Natural killer cell (primary cell): ENCODE measurements around the gene BCL7B. TPM values are rescaled to one million over a fixed set of nuclear protein-coding genes. Genes with fewer than 3 reads are reported as not detected.
A peak's percentile ranks its signal among the peaks of the same experiment; 100 is the strongest.

ENCODE experiments used
- ATAC-seq, 3 donors: fragments of 150-1000 bp in 2 of 3; fragments of 200-7000 bp in 1 of 3; cut with Tn5 transposase; 1 replicate in 1 of 3; 2 replicates in 2 of 3; pipeline ENCODE4 v1.10.0; 2021; ENCODE audit warnings: mild to moderate bottlenecking in 2 of 3, moderate library complexity in 2 of 3
- DNase-seq, 2 donors: peaks; one replicate each; pipeline versions ENCODE4 v3.0.0 to v3.0.0-alpha.2; 2013 to 2021; ENCODE audit warnings: mixed read lengths in 1 of 2
- H3K27ac ChIP-seq: one replicate; pipeline ENCODE4 v1.5.1; 2013; ENCODE audit warnings: mild to moderate bottlenecking, low read length
- H3K27me3 ChIP-seq: one replicate; pipeline ENCODE4 v1.6.1; 2013; ENCODE audit warnings: low read length; ENCODE audit not compliant: control insufficient read depth, insufficient read depth
- H3K36me3 ChIP-seq: one replicate; pipeline ENCODE4 v1.6.1; 2013; ENCODE audit warnings: low read length; ENCODE audit not compliant: control insufficient read depth, insufficient read depth
- H3K4me1 ChIP-seq: one replicate; pipeline ENCODE4 v1.6.1; 2013; ENCODE audit warnings: low read length; ENCODE audit not compliant: control insufficient read depth, insufficient read depth
- H3K4me3 ChIP-seq: one replicate; pipeline ENCODE4 v1.5.1; 2013; ENCODE audit warnings: low read length
- H3K9me3 ChIP-seq: one replicate; pipeline ENCODE4 v1.6.1; 2013; ENCODE audit warnings: low read length; ENCODE audit not compliant: control insufficient read depth, insufficient read depth
- H3K27ac Mint-ChIP-seq, 2 donors: one replicate each; pipeline ENCODE4 v1.8.0; 2022; ENCODE audit warnings: mild to moderate bottlenecking in 2 of 2, mixed read lengths in 2 of 2, moderate library complexity in 1 of 2
- H3K27me3 Mint-ChIP-seq, 2 donors: one replicate each; pipeline ENCODE4 v1.8.0; 2022; ENCODE audit warnings: low read depth in 2 of 2, mixed read lengths in 2 of 2
- H3K36me3 Mint-ChIP-seq: one replicate; pipeline ENCODE4 v1.8.0; 2022; ENCODE audit warnings: mixed read lengths
- H3K4me1 Mint-ChIP-seq, 2 donors: one replicate each; pipeline ENCODE4 v1.8.0; 2022; ENCODE audit warnings: mixed read lengths in 2 of 2
- H3K4me3 Mint-ChIP-seq: one replicate; pipeline ENCODE4 v1.8.0; 2022; ENCODE audit warnings: mild to moderate bottlenecking, moderate library complexity, mixed read lengths
- H3K9me3 Mint-ChIP-seq, 2 donors: one replicate each; pipeline ENCODE4 v1.8.0; 2022; ENCODE audit warnings: mixed read lengths in 2 of 2
- WGBS: methylation state at CpG from one replicate; pipeline ENCODE4 v1.1.7; 2013; ENCODE audit warnings: missing lambda C conversion rate; ENCODE audit not compliant: insufficient coverage; 5-methylcytosine and 5-hydroxymethylcytosine counted together
- intact Hi-C: fragments of 100-400 bp; cut with micrococcal nuclease; formaldehyde crosslinking; loops from one replicate; pipeline ENCODE4 v1.14.2; 2022
- total RNA-seq, 4 donors: library from RNA; stranded (reverse); fragments of 120-200 nt in 1 of 4; gene quantifications; one replicate each; pipeline versions ENCODE4 v1.2.3 to v1.2.4, GENCODE V29; 2013 to 2022
- TF ChIP-seq, protein P1 (sequence below): fragments of 200-600 bp; IDR thresholded peaks from one replicate; pipeline ENCODE4 v1.8.0; 2022; ENCODE audit warnings: antibody characterized with exemption

The BCL7B gene
- total RNA-seq, result 100 to 1,000 TPM; 109 to 131 (median 120) TPM
- 19.9 TPM for total RNA-seq (2013)

DNA sequence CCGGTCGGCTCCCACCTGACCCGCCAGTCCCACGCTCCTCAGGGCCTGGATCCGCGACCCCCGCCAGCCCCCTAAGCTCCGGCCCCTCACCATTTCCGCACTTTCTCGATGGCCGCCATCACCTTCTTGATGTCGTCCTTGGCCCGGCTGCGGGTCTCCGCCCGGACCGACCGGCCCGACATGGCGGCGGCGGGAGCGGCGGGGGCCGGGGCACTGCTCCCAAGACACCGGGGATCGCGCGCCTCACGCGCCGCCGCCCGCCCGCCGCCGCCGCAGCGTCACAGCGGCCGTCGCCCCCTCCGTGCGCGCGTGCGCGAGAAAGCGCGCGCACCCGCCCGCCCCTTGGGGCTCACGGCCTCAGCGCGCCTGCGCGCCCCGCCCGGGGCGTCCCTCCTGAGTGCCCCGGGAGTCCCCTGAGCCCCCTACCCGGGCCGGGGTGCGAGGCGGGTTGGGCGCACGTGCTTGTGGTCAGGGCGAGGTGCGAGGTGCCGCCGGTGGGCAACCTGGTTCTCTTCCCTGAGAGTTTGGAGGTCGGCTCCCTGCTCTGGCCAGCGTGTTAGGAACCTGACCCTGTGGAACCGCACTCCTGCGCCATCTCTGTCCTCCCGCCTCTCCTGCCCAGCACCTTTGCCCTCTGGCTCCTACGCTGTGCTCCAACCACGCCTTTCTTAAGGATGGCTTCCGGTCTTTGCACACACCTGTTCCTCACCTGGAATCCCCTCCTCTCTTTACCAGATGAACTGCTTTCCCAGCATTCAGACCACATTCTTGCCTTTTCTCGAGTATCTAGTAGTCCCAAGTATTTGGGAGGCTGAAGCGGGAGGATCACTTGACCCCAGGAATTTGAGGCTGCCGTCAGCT lies at the start of gene BCL7B:
BCL7B (minus strand) TSS at position 294 of the 861 bp plus-strand sequence; CDS start at position 182, 112 bp downstream.
- H3K9me3 ChIP-seq, result no peaks in the 10 kb centered on the region
- peak within 1 kb of the TSS; percentile 99 for H3K27ac ChIP-seq
- no peaks in the 10 kb centered on the region for H3K27me3 ChIP-seq
- Mint-ChIP-seq H3K36me3 (no peaks in the 10 kb centered on the region), H3K4me1 (peaks cover 31 to 38% of the 10 kb centered on the region in 2 donors), H3K27me3 (peaks cover 0 to 3% of the 10 kb centered on the region in 2 donors), H3K4me3 (peak within 1 kb of the TSS; percentile 93), H3K9me3 (no peaks in the 10 kb centered on the region), H3K27ac (peak within 1 kb of the TSS; percentile 94 to 96)
- H3K4me1 ChIP-seq, result peaks cover 26% of the 10 kb centered on the region
- WGBS, result 5% methylated on average over 83 of the region's 83 CpGs
- intact Hi-C loops, result loop anchor here (1.0 kb wide), 2 partner anchors 21 to 35 kb away; partner anchors contain the start of genes BAZ1B and TBL2
- TF ChIP-seq, protein P1, sequence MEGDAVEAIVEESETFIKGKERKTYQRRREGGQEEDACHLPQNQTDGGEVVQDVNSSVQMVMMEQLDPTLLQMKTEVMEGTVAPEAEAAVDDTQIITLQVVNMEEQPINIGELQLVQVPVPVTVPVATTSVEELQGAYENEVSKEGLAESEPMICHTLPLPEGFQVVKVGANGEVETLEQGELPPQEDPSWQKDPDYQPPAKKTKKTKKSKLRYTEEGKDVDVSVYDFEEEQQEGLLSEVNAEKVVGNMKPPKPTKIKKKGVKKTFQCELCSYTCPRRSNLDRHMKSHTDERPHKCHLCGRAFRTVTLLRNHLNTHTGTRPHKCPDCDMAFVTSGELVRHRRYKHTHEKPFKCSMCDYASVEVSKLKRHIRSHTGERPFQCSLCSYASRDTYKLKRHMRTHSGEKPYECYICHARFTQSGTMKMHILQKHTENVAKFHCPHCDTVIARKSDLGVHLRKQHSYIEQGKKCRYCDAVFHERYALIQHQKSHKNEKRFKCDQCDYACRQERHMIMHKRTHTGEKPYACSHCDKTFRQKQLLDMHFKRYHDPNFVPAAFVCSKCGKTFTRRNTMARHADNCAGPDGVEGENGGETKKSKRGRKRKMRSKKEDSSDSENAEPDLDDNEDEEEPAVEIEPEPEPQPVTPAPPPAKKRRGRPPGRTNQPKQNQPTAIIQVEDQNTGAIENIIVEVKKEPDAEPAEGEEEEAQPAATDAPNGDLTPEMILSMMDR, result no peak
- DNase-seq, result peak; percentile 84 to 93
- peak; percentile 65 to 80 (median 71) for ATAC-seq
- H3K36me3 ChIP-seq, result no peaks in the 10 kb centered on the region
- peak within 1 kb of the TSS; percentile 74 for H3K4me3 ChIP-seq

DNA sequence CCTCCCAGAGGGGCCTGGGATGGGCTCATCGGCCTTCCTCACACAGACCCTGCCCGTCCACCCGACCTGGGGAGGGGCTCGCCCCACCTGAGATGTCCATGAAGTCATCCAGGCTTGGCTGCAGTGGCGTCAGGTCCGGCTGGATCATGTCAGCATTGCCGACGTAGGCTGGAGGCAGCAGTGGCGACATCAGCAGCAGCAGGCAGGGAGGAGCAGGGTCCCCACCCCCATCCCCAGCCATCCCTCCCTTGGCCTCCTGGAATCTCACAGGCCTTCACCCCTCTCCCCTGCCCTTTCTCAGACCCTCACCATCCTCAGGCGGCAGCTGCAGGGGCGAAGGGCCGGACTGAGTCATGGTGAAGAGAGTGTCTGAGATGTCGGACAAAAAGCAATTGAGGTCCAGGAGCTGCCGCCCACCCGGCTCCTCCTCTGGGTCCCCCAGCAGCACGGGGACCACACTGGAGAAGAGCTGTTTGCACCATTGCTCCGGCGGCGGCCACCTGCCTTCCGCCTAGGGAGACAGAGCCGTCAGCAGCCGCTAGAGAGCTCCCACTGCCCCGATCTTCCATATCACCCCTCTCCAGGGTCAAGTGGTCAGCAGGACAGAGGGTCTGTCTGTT lies 48.2 kb upstream of the BCL7B start:
- Mint-ChIP-seq H3K4me1 (no peaks in the 10 kb centered on the region), H3K27ac (no peak overlapping the region), H3K4me3 (no peak overlapping the region), H3K36me3 (no peaks in the 10 kb centered on the region), H3K9me3 (no peaks in the 10 kb centered on the region), H3K27me3 (peaks cover 9 to 27% of the 10 kb centered on the region in 2 donors)
- 79% methylated on average over 23 of the region's 23 CpGs for WGBS
- no peak for DNase-seq
- TF ChIP-seq, protein P1, result no peak
- Histone ChIP-seq H3K27ac (no peak overlapping the region), H3K4me1 (peaks cover 7% of the 10 kb centered on the region), H3K9me3 (no peaks in the 10 kb centered on the region), H3K27me3 (peaks cover 14% of the 10 kb centered on the region), H3K4me3 (no peak overlapping the region), H3K36me3 (no peaks in the 10 kb centered on the region)
- ATAC-seq, result no peak
- intact Hi-C loops, result loop anchor here (2.0 to 5.0 kb wide), 2 partner anchors 62 to 129 kb away; partner anchors contain the start of gene VPS37D

GRCh38 chr7:73602721-73603651 lies 45.5 kb upstream of the BCL7B start:
- Histone ChIP-seq H3K27me3 (peaks cover 14% of the 10 kb centered on the region), H3K9me3 (no peaks in the 10 kb centered on the region), H3K27ac (no peak overlapping the region), H3K36me3 (no peaks in the 10 kb centered on the region), H3K4me1 (peaks cover 7% of the 10 kb centered on the region), H3K4me3 (no peak overlapping the region)
- no peaks in the 10 kb centered on the region for H3K36me3 Mint-ChIP-seq
- H3K4me3 Mint-ChIP-seq, result no peak overlapping the region
- no peak for ATAC-seq
- DNase-seq, result no peak
- no peaks in the 10 kb centered on the region for H3K9me3 Mint-ChIP-seq
- TF ChIP-seq, protein P1, result no peak
- H3K4me1 Mint-ChIP-seq, result no peaks in the 10 kb centered on the region
- intact Hi-C loops, result no loop called here
- peaks cover 0 to 28% of the 10 kb centered on the region in 2 donors for H3K27me3 Mint-ChIP-seq
- WGBS, result 80% methylated on average over 22 of the region's 22 CpGs
- no peak overlapping the region for H3K27ac Mint-ChIP-seq
